Mesothelial cell of epicardium (in vitro differentiated cells): ENCODE results near the gene VPS26C. TPM values are rescaled to one million over a fixed set of nuclear protein-coding genes. Genes with fewer than 3 reads are reported as not detected.
"Not testable (repeated sequence)": the region's sequence is repeated elsewhere in the genome, so short reads cannot be mapped to it uniquely, and the experiment has no call there.

Source experiments
- DNase-seq, 2 experiments: peaks; one replicate each; pipeline ENCODE4 v3.0.0; 2021; ENCODE audit warnings: low spot score in 2 of 2; ENCODE audit not compliant: unreplicated experiment in 2 of 2
- H3K27ac Mint-ChIP-seq: 2 replicates; pipeline ENCODE4 v1.8.0; 2021; ENCODE audit warnings: mixed read lengths
- H3K27me3 Mint-ChIP-seq: 2 replicates; pipeline ENCODE4 v1.8.0; 2021; ENCODE audit warnings: low read depth, mixed read lengths
- H3K36me3 Mint-ChIP-seq: 2 replicates; pipeline ENCODE4 v1.8.0; 2021; ENCODE audit warnings: mixed read lengths
- H3K4me1 Mint-ChIP-seq: 2 replicates; pipeline ENCODE4 v1.8.0; 2021; ENCODE audit warnings: mixed read lengths
- H3K4me3 Mint-ChIP-seq: 2 replicates; pipeline ENCODE4 v1.8.0; 2021; ENCODE audit warnings: mild to moderate bottlenecking, moderate library complexity, mixed read lengths
- H3K9me3 Mint-ChIP-seq: 2 replicates; pipeline ENCODE4 v1.8.0; 2021; ENCODE audit warnings: mixed read lengths
- total RNA-seq: library from RNA; stranded (reverse); gene quantifications from 3 replicates; pipeline ENCODE4 v1.2.1, GENCODE V29; 2021
- TF ChIP-seq, protein P1 (sequence below): fragments of 200-600 bp; sonication (generic); IDR thresholded peaks from one replicate; pipeline ENCODE4 v1.5.0; 2021; ENCODE audit warnings: antibody characterized with exemption; ENCODE audit not compliant: unreplicated experiment

Gene VPS26C
- total RNA-seq, 1 donor from 2014 or later, result 45.0 TPM

DNA sequence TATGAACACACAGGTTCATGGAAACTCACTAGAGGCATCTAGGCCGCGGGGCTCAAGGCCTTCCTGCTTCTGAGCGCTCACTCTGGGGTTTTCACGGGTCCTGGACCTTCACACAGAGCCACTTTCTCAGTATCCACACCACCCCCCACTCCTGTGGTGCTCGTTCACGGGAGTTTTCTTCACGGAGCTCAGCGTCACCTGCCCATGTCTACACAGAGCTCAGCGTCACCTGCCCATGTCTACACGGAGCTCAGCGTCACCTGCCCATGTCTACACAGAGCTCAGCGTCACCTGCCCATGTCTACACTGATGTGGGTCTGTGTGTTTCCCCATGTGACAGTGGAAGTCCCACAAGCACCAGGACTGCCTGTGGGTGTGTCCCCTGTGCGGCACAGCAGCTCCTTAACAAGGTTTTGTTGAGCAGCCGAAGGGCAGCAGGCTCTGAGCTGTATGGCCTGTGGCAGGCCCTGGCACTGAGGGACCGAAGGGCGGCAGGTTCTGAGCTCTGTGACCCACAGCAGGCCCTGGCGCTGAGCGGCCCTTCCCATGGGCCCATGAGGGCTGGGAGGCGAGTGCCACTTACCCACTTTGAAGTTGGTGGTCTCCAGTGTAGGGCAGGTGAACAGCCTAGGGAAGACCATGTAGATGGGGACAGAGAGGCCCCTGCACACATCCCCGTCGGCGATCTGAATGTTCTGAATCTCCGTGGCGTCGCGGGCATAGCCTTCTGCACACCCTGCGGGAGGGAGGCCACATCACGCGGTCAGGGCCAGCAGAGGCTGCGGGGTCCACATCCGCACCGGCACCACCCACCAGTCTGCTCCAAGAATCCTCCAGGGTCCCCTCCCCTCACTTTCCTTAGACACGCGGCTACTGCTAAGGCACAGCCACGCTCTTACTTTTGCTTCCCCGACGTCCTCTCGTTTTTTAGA lies 39.8 kb downstream of the VPS26C start:
- H3K27me3 Mint-ChIP-seq, result no peaks in the 10 kb centered on the region
- H3K4me1 Mint-ChIP-seq, result no peaks in the 10 kb centered on the region
- H3K36me3 Mint-ChIP-seq, result peaks cover 68% of the 10 kb centered on the region
- no peak overlapping the region for H3K27ac Mint-ChIP-seq
- TF ChIP-seq, protein P1, sequence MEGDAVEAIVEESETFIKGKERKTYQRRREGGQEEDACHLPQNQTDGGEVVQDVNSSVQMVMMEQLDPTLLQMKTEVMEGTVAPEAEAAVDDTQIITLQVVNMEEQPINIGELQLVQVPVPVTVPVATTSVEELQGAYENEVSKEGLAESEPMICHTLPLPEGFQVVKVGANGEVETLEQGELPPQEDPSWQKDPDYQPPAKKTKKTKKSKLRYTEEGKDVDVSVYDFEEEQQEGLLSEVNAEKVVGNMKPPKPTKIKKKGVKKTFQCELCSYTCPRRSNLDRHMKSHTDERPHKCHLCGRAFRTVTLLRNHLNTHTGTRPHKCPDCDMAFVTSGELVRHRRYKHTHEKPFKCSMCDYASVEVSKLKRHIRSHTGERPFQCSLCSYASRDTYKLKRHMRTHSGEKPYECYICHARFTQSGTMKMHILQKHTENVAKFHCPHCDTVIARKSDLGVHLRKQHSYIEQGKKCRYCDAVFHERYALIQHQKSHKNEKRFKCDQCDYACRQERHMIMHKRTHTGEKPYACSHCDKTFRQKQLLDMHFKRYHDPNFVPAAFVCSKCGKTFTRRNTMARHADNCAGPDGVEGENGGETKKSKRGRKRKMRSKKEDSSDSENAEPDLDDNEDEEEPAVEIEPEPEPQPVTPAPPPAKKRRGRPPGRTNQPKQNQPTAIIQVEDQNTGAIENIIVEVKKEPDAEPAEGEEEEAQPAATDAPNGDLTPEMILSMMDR, result no peak
- H3K9me3 Mint-ChIP-seq, result no peaks in the 10 kb centered on the region
- DNase-seq, result no peak
- no peak overlapping the region for H3K4me3 Mint-ChIP-seq

DNA sequence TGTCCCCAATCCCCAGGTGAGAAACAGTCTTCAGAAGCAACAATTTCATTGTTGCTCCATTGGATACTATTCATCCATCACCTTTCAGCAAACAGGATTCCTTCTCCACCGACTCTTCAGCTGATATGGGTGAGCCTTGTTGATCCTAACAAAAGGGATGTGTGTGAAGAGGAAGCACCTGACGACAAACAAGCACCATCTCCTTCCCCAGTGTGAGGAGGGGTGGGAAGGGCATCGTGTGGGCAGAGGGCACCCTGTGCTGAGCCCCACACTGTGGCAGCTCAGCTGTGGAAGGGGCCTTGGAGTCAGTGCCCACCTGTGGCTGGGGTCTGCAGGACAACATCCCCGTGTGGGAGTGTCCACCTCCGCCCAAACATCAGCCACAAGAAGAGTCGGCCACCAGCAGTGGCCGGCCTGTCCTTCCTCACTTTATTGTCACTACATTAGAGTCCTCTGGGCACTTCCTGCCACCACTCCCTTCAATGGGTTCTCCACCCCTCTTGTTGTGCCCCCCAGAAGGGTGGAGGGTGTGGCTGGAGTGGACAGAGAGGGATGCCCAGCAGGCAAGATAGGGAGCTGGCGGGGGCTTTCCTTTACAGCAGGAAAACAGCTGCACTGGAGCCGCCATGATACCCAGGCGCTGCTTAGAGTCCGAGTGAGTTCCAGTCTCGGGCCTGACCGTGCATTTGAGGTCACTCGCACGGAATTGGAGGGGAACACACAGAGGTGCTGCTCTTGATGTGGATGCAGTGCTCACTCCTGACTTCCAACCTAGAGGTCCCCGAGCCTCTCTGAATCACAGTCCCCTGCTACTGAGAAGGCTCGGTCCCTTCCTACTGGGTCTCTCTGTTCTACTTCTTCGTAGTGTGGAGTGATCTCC lies 40.9 kb downstream of the VPS26C start:
- H3K36me3 Mint-ChIP-seq, result peaks cover 62% of the 10 kb centered on the region

DNA sequence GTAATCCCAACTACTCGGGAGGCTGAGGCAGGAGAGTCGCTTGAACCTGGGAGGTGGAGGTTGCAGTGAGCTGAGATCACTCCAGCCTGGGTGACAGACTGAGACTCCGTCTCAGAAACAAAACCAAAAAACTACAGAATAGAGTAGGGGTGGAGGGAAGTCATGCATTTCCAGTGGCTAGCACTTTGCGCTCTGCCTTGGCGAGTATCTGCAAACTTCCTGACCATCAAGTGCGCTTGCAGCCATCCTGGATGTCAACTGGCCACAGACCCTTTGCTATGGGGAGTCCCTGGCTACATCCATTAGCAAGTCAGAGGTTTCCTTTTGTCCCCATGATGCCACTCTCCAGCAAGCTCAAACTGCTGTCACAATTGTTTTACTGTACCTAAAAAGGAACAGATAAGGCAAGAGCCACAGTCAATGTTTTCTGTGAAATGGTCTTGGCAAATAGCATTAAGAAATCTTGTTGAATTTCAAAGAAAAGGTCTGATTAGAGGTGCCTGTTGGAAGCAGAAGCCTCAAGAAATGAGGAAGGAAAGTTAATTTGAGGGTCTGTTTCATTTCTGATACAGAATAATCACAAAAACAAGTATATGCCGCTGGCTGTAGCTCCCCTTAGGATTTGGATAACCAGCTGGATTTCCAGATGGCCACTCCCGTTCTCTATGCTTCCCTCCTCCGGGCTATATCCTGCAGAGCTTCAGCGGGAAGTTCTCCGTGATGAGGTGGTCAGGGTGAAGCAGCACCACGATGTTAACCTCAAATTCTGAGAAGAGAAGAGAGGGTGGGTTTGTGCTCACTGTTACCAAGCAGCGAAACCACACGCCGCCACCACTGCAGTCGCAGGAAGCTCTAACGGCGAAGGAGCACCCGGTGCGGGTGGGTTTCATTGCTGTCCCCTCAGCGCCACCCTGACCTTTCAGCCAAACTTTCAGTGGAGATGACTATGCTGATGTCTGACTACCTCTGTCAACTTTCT lies 42.0 kb downstream of the VPS26C start:
- TF ChIP-seq, protein P1, result no peak
- H3K36me3 Mint-ChIP-seq, result peaks cover 63% of the 10 kb centered on the region
- no peaks in the 10 kb centered on the region for H3K9me3 Mint-ChIP-seq
- DNase-seq, result no peak
- no peak overlapping the region for H3K4me3 Mint-ChIP-seq
- no peak overlapping the region for H3K27ac Mint-ChIP-seq
- no peaks in the 10 kb centered on the region for H3K27me3 Mint-ChIP-seq
- H3K4me1 Mint-ChIP-seq, result no peaks in the 10 kb centered on the region

More for the DNA sequence above, 40.9 kb downstream of the VPS26C start:
- H3K27me3 Mint-ChIP-seq, result no peaks in the 10 kb centered on the region
- H3K27ac Mint-ChIP-seq, result no peak overlapping the region
- no peak overlapping the region for H3K4me3 Mint-ChIP-seq
- no peaks in the 10 kb centered on the region for H3K9me3 Mint-ChIP-seq
- no peaks in the 10 kb centered on the region for H3K4me1 Mint-ChIP-seq
- TF ChIP-seq, protein P1, result no peak
- no peak for DNase-seq

DNA sequence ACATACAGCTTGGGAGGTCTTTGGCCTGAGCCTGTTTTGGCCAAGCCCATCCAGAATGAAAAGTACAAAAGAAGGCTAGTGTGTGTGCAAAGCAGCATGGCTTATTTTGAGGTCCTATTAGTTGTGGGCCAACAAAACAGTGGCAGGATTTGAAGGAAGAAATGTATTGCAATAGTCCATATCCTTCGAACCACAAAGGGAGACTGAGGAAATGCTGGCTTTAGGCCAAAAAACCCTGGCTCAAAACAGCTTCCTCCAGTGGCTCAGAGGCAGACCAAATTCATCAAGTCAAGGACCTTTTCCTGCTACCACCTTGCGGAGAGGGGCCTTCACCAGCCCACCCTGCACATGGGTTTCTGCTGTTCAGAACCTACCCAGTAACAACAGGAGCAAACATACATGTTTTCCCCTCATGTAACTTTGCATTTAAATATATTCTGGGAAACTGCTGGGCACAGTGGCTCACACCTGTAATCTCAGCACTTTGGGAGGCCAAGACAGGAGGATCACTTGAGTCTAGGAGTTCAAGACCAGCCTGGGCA lies 43.3 kb downstream of the VPS26C start:
- H3K36me3 Mint-ChIP-seq, result peaks cover 57% of the 10 kb centered on the region
- no peak for DNase-seq
- H3K4me3 Mint-ChIP-seq, result no peak overlapping the region
- no peaks in the 10 kb centered on the region for H3K27me3 Mint-ChIP-seq
- no peak overlapping the region for H3K27ac Mint-ChIP-seq
- H3K9me3 Mint-ChIP-seq, result no peaks in the 10 kb centered on the region
- TF ChIP-seq, protein P1, result no peak
- H3K4me1 Mint-ChIP-seq, result no peaks in the 10 kb centered on the region

DNA sequence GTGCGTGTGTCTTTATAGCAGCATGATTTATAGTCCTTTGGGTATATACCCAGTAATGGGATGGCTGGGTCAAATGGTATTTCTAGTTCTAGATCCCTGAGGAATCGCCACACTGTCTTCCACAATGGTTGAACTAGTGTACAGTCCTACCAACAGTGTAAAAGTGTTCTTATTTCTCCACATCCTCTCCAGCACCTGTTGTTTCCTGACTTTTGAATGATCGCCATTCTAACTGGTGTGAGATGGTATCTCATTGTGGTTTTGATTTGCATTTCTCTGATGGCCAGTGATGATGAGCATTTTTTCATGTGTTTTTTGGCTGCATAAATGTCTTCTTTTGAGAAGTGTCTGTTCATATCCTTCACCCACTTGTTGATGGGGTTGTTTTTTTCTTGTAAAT lies 44.9 kb downstream of the VPS26C start:
- H3K9me3 Mint-ChIP-seq, H3K27me3 Mint-ChIP-seq, H3K4me1 Mint-ChIP-seq, H3K27ac Mint-ChIP-seq, H3K4me3 Mint-ChIP-seq, DNase-seq: not testable (repeated sequence)
- H3K36me3 Mint-ChIP-seq, result peaks cover 45% of the 10 kb centered on the region
